GM19324 (cell line): ENCODE measurements around the gene SLC25A47.
"Not testable (repeated sequence)": the region's sequence is repeated elsewhere in the genome, so short reads cannot be mapped to it uniquely, and the experiment has no call there.

ENCODE experiments used
- ATAC-seq: cut with Tn5 transposase; IDR thresholded peaks from one replicate; pipeline ENCODE4 v1.9.1; 2021; ENCODE audit warnings: mild to moderate bottlenecking, moderate library complexity; ENCODE audit not compliant: unreplicated experiment, low FRiP score

Gene SLC25A47

DNA sequence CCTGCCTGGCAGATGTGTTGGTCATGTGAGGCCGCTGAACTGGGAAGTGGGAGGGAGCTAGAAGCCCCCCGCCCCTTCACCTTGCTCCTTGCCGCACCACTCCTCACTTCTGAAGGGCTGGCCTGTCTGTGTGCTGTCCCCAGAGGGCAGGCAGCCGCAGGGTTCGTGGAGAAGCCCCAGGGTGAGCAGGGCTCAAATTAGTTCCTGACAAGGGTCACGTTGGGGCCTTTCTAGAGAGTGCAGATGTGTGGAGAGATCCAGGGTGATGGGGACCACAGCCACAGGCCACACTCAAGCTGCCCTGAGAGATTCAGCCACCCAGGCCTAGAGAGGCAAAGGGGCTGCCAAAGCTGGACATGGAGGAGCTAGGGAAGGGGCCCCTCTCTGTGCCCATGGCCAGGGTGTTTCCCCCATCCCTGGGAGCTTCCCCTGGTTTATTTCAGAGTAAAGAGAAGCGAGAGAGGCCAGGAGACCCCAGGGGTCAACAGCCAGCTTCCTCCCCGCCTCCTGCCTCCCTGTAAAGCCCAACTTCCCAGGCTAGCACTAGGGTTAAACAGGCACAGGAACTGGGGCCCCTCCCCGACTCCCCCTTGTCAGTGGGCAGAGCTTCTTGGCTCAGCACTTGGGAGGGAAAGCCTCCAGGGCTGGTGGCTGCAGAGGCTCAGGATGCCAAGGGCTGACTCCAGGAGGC is 33.1 kb upstream of the SLC25A47 start:
- ATAC-seq, result no peak

DNA sequence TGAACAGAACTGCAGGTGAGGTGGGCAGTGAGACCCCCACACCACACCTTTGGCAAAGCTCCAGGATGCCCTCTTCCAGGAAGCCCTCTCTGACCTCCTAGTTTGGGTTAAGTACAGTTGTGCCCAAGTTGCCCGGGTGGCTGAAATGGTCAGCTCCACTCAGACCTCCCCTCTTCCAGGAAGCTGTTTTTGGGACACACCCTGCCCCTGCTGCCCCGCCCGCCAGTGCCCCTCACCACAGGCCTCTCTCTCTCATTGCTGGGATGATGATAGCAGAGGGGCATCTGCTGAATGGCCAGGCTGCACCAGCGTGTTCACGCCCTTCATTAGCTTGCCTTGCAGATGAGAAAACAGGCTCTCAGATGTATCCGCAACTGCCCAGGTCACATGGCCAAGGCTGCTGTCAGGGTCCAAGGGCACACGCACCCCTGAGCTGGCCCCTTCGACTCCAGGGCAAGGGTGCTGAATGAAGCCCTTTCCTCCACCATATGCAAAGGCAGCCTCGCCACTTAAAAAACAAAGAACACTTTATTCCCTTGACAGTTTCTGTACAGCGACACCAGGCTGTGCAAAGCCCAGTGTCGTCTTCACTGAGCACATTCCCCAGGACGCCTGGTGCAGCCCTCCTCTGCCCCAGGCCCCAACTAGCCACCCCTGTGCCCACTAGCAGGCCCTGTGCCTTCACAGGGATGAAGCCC is 32.4 kb upstream of the SLC25A47 start:
- no peak for ATAC-seq

DNA sequence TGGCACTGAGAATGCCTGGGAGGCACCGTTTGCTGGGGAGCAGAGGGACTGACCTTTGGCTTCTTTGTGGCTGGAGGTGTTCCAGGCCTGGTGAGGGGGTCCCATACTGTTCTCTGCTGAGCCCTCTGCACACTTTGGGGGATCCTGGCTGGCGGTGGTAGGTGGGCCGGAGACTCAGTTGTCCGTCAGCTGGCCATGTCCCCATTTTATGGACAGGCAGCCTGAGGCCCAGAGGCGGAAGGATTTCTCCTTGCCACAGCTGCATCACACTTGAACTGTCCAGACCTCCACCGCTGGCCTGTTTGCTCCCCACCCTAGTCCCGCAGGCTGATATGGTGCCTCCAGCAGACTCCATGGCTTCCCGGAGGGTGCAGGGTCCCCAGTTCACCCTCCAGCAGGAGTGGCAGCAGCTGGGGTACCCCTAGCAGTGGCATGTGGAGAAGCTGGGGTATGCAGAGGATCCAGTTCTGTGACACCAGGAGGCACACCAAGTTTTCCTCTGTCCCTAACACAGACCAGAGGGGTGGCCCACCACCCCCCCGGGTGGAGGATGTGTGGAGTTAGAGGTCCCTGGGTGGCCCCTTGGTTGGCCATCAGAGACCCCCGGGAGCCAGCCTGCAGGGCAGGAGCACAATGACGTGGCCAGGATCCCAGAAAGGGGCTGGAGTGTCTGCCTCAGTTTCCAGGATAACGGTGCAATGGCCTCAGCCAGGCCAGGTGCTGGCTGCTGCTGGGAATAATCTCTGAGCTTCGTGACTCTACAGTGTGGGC is 31.6 kb upstream of the SLC25A47 start:
- ATAC-seq, result no peak

DNA sequence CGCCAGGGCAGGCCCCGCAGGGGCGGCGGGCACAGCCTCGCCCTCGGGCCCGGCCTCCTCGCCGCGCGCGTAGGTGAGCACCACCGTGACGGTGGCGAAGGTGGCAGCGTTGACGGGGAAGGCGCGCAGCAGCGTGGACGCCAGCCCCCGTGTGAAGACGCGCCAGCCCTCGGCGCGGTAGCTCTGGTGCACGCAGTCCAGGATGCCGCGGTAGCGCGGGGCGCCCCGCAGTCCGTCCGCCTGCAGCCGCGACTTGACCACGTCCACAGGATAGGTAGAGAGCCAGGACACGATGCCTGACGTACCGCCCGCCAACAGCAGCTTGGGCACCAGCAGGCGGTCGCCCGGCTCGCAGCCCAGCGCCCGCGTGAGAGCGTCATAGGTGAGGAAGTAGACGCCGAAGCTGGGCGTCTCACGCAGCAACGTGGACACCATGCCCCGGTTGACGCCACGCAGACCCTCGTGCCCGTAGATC is 30.8 kb upstream of the SLC25A47 start:
- ATAC-seq, result no peak

DNA sequence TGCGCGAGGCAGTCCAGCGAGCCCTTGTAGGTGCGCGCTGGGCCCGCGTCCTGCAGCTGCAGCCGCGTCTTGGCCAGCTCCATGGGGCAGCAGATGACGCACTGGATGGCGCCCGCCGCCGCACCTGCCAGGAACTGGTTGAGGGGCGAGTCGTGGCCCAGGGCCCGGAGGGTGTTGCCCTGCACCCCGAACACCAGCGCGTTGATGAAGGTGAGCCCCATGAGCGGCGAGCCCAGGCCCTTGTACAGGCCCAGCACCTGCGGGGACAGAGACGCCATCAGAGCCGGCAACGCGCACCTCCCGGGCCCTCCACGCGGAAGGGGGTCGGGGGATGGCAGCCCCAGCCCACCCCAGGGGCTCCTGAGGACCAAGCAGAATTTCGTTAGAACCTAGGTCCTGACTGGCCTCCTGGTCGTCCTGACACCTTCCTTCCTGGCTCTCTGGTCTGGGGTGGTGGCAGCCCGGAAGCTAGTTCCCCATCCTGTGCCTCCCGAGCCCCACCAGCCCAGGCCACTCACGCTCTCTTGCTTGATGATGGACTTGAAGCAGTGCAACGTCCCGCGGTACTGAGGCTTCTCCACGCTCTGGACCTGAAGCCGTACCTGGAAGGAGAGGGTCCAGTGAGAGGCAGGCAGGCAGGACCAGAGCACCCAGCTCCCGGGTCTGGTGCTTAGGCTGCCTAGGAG is 30.2 kb upstream of the SLC25A47 start:
- no peak for ATAC-seq

DNA sequence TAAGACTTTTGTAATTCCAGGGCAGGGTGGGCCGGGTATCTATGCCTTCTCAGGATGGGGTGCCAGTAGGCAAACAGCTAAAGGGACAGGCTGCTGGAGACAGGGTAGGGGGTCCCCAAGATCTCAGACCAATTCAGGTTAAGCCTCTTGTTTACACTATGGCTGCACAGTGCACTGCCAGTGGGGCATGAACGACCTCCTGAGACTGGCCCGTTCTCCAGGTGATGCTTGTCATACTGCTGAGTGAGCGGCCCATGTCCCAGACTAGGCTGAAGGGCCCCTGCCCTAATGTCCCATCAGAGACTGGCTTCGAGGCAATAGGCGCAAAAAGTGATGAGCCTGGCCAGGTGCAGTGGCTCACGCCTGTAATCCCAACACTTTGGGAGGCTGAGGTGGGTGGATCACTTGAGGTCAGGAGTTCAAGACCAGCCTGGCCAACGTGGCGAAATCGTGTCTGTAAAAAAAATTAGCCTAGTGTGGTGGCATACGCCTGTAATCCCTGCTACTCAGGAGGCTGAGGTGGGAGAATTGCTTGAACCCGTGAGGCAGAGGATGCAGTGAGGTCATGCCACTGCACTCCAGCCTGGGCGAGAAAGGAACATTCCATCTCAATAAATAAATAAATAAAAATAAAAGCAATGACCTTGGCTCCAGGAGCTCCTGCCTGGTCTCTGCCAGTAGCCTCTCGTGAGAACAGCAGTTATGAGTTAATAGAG is 29.5 kb upstream of the SLC25A47 start:
- no peak for ATAC-seq

DNA sequence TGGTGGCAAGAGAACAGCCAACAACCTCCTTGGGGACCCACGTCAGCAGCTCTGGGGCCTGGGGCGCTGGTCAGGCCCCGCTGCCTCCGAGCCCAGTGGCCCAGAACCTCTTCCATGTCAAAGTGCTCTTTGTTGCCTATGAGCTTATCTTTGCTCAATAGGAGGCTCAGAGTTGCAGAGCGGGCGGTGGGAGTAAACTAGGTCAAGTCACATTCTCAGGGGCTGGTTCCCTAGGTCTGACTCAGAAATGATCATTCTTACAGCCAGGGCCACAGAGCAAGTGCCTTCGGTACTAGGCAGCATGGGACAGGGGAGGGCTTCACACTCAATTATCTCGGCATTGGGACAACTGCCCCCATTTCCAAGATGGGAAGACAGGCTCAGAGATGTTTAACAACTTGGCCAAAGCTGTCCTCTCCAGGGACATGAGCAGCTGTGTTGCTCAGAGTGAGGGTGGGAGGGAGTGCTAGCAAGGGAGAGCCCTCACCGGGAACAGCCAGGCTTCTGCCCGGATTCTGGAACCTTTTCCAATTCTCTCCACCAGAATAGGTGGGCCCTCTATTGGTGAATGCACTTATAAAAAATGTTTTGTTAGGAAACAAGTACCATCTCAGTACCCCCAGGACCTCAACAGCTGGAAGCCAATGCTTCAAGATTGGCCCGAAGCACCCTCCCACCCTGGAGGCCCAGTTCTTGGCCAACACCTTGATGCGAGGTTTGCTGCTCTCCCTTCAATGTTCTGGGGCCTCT is 28.8 kb upstream of the SLC25A47 start:
- ATAC-seq, result no peak

DNA sequence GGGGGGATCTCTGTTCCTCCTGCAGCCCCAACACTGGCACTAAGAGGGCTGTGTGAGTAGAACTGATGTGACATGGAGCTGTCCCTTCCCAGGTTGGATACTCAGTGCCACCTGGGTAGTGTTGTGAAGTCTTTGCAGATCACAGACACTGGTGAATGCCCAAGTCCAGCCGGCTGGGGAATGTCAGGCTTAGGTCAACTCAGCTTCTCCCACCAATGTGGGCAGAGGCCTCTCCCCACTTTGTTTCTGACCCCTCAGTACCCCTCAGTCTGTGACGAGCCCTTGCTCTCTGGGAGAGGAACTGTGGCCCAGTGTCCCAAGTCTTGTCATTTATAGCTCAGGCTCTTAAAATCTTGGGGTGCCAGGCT is 28.2 kb upstream of the SLC25A47 start:
- ATAC-seq, result no peak

DNA sequence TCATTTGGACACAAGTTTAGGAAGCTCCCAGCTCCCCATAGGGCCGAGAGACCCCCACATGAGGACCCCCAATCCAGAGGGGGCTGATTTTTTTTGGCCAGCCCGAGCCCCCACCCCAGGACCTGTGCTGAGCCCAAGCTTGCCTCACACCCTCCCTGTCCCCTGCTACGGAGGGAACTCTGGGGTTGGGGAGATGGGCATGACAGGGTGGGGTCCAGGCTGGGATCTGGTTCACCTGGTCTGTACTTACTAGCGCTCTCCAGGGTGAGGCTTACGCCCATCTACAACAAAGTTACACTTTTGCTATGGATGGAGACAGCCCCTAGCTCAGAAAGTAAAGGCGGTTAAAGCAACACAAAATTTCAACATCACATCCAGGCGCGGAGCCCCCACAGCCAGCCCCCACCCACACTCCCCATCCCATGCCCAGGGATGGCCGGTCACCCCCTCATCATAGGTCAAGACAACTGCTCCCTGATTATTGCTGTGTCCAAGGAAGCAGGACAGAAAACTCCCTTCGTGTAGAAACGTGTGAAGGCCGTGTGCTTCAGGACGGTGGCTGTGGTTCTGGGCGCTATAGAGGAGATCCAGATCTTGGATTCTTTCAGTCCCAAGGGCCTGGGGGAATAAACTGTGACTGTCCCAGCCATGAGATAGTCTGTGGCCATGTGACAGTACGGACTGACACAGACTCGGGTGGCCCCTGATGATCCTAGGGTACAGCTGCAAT is 27.6 kb upstream of the SLC25A47 start:
- no peak for ATAC-seq

DNA sequence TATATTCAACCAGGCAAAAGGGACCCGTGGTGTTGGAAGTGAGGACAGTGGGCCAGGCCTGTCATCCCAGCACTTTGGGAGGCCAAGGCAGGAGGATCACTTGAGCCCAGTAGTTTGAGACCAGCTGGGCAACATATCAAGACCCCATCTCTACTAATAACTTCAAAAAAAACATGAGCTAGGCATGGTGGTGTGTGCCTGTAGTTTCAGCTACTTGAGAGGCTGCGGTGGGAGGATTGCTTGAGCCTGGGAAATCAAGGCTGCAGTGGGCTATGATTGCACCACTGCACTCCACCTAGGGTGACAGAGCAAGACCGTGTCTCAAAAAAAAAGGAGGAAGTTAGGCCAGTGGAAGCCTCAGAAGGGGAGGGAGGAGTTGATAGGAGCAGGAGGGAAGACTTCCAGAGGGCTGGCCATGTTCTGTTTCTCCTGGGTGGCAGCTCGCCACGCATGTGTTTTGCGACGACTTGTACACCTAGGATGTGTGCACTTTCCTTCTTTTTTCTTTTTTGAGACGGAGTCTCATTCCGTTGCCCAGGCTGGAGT is 27.0 kb upstream of the SLC25A47 start:
- no peak for ATAC-seq

DNA sequence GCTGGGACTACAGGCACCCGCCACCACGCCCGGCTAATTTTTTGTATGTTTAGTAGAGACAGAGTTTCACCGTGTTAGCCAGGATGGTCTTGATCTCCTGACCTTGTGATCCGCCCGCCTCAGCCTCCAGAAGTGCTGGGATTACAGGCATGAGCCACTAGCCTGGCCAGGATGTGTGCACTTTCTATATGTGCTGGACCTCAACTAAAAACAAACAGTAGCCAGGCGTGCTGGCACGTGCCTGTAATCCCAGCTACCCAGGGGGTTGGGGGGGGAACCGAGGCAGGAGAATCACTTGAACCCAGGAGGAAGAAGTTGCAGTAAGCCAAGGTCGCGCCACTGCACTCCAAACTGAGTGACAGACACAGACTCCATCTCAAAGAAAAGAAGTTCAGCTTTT is 26.4 kb upstream of the SLC25A47 start:
- not testable (repeated sequence) for ATAC-seq

DNA sequence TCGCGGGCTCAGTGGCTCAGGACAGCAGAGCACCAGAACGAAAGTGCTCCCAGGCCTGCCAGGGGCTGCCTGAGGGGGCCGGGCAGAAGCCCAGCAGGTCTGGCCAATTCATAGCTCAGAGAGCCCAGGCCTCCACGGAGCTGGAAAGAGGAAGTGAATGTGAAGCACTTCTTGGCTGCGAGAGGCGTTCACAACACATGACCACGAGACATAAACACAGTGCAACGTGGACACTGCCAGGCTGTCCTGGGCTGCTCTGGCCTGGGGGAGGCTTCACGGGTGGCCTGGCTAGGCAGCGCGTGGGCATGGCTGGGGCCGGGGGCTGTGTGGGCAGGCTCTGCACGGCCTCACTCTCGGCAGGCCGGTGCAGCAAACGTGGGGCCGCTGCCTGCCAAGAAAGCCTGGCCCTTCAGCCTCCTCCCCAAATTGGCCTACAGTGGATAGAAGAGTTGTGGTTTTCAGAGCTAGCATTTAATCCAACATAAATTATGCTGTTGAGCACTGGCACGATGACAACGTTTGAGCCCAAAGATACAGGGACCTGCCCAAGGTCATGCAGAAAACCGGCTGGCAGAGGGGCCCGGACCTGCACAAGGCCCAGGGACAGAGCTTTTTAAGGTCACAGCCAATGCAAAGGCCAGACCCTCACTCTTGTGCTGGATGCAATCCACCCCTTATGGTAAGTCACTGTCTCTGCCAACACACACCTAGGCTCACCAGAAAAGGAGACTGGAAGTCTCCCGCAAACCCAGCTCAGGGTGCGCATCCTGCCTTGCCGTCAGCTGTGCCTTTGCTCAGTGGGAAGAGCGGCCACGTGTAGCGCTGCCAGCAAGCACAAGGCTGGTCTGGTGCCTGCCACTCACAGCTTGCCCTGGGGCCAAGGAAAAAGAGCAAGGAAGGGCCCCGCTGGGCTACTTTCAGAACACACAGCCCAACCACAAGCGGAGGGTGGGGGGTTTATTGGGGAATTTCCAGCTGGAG is 25.5 kb upstream of the SLC25A47 start:
- ATAC-seq, result peak; percentile 73

DNA sequence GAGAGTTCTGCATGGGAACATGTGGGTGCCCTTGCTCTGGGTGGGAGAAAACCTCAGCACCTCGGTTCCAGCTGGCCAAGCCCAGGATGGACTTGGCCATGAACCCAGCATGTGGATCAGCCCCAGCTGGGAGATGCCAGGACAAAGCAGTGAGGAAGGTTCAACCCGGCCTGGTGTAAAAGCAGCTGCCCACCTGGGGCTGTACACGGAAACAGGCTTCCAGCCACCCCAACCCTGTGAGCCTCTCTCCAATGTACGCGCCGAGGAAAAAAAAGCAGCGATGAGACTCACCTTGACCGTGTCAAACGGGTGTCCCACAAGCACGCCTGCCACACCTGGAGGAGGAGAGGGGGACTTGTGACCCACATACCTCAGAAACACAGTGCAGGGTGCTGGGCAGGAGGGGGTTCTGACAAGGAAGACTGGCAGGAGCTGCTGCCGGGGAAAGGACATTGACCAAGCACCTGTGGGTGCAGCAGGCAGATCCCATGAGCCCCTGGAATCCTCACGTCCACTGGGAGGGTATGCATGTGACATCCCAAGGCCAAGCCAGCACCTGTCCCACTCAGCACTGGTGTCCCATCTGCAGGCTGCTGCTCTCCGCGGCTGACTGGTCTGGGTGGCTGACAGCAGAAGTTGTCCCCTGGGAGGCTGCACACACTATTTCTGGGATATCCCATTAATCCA is 24.4 kb upstream of the SLC25A47 start:
- ATAC-seq, result no peak

DNA sequence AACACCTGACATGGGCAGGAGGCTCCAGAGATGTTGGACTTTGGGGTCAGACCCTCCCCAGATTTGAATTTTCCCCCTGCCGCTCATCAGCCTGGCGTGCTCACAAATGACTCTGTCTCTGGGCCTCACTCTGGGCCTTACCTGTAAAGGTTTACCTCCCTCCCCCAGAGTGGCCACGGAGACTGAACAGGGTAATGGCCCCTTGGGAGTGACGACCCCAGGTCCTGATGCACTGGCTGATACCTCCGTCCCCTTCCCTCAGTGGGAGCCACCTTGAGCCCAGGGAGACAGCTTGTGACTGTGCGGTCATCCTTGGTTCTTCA is 23.9 kb upstream of the SLC25A47 start:
- no peak for ATAC-seq

DNA sequence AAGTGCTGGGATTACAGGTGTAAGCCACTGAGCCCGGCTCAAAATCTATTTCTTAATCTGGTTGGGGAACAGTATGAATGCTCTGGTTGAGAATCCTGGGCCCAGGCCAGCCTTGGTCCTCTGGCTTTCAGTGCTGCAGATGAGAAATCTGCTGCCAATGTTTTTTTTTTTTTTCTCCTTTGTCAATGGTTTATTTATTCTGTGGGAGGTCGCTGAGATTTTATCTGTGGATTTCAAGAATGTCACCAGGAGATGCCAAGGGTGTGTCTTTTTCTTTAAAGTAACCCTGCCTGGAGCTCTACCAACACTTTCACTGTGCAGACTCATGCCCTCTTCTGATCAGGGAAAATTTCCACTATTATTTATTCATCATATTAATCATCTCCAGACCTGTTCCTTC is 20.5 kb upstream of the SLC25A47 start:
- no peak for ATAC-seq

DNA sequence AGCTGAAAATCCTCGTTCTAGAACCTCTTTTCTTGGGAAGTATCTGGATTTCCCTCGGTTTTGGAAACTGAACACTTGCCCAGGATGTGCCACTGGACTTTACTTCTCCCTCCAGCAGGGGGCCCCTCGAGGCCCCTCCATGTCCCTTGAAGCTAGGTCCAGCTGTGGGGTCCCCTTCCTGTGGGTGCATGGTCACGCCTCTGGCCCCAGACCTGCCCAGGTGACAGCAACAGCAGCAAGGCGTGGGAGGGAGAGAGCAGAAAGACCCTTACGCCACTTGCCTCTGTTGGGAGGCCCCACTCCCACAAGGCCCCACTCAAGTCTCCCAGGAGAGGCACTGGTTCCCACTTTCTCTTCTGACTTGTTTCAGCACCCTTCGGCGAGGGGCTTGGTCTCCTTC is 20.0 kb upstream of the SLC25A47 start:
- ATAC-seq, result no peak

DNA sequence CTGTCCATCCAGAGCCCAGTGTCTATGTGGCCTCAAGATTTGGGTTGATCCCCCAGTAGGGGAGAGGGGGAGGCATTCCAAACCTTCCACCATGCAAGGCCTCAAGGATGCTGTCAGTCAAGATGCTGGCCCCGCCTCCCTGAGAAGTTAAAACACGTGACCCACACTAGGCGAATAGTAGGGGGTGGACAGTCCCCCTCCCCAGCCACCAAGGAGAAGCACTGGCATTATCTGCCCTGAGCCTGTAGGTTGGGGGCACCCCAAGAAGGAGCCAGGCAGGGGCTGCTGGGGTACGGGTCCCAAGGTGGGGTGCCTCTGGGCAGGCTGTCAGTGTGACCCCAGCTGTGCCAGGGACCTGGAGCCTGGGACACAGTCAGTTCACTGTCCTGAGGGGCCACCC is 19.2 kb upstream of the SLC25A47 start:
- no peak for ATAC-seq
